CD4-positive, alpha-beta T cell treated with Interleukin-1 beta for 1 hour (primary cell): ENCODE data around the gene DYNLT1.
A peak's percentile ranks its signal among the peaks of the same experiment; 100 is the strongest.
"Not testable (repeated sequence)": the region's sequence is repeated elsewhere in the genome, so short reads cannot be mapped to it uniquely, and the experiment has no call there.

Source experiments
- DNase-seq, 2 donors: peaks; one replicate each; pipeline ENCODE4 v3.0.0-alpha.2; 2020 to 2022

The DYNLT1 gene

DNA sequence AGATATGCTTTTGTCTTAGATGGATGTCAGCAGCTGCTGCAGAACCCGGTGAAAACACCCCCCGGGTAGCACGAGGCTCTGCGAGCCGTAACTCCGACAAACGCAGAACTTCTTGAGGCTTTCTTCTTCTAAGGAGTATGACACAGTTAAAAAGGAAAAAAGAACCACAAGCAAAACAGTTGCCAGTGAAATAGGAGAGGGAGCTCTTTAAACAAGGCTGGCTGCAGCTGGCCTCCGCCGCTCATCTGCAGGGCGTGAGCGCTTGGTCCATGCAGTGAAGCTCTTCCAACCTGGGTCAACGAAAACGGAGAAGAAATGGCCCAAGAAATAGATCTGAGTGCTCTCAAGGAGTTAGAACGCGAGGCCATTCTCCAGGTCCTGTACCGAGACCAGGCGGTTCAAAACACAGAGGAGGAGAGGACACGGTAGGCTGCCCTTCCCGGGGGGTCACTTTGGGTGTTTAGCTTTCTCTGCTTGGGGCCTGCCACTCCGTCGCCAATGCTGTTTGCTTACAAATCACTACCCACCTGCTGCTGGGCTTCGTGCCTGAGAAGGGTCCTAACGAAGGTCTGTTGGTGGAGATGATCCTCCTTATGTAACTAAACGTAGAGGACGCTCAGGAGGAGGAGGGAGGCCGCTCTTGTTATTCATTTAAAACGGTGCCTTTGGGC lies 18.5 kb upstream of the DYNLT1 start:
- DNase-seq, result peak in 1 of 2 donors; percentile 41

DNA sequence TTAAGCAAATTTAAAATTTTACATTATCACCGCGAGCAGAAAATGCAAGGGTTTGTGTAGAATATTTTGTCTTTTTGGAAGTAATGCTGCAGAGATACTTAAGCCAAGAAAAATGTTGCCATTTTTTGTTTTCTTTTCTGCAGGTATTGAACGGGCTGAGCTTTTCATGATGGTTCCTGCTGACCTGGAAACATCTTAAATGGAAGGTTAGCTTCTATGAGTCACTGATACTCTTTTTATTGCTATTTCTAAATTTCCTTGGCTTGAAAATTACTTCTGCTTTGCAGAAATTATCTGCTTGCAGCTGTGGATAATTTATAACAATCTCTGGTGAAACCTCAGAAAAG lies 18.0 kb upstream of the DYNLT1 start:
- no peak for DNase-seq

DNA sequence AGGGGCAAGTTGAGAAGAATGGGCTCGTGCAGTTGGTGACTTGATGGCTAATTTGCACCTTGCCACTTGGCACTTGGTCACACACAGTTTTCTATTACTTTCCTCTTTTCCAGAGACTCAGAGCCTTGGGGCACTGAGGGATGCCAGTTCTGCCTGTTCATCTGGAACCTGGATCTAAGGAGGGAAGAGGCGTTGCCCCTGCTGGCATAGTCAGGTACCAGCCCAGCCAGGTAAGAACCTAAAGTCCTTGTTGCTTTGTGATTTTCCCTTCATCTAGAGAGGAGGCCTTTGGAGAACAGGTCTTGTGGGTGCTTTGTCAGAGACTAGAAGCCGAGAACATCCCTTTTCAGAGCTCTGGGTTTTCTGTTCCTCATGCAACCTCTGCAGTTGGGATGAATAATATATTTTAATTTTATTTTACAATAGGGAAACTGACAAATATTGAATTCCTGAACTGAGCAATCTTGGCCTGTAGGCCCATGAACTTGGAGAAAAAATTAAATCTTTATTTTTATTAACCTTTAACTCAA lies 16.7 kb upstream of the DYNLT1 start:
- no peak for DNase-seq

DNA sequence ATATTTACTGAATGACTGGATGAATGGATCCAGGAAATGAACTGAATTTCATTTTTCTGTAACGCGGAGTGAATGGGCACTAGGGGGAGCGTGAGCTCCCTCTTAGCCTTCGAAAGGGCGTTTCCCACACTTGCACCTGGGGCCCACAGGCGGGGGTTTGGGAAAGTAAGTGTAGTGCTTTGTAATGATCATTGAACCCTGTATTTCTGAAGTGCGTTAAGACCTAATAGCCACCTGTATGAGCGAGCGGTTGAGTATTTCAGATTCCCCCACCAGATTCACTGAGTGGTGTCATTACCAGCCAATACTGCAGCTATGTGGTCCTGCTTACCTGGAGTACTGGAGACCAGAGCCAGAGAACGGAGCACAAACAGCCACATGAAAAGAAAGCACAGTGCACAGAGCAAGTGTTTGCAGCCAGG lies 15.8 kb upstream of the DYNLT1 start:
- DNase-seq, result peak; percentile 56 to 61

DNA sequence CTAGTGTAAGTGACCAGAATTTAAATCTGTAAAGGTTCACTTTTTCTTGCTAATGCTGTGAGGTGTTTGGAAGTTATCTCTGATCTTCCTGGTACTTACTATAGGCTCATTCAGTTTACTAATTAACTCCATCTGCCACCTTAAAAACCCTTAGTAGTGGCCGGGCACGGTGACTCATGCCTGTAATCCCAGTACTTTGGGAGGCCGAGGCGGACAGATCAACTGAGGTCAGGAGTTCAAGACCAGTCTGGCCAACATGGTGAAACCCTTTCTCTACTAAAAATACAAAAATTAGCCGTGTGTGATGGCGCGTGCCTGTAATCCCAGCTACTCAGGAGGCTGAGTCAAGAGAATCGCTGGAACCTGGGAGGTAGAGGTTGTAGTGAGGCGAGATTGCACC lies 12.4 kb upstream of the DYNLT1 start:
- DNase-seq, result not testable (repeated sequence)

DNA sequence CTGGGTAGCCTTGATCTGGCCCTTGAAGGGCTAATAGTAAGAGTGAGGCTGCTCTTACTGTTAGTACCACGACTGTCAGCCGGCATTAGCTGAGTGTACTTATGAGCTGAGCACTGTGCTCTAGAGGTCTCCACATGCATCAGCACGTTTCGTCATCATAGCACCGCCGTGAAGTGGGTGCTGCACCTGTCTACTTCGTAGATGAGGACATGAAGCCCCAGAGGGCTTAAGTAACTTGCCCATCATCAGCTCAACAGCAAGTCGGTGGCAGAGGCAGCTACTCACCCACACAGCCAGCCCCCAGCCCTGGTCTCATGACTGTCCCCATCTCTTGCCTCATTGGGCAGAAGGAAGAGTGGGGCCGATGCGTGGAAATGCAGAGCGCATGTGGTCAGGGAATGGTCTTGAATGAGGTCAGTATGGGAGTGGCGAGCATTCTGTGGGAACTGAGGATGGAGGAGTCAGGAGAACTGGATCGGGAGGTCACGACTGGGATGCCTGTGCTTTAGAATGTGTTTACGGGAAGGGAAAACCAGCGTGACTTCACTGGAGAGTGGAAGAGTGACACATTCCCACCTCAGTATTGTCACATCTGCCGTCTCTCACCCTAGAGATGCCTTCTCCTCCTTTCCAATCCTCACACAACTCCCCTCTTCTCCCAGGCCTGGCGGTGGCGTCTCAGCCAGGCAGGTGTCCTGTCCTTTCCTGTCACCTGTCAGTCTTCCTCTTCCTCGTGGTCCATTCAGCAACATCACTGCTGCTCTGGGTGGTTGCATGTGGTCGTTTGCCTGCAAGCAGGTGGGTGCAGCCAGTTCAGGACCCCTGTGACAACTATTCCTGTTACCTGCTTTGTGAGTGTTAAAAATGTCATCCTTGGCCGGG lies 11.3 kb upstream of the DYNLT1 start:
- DNase-seq, result no peak

DNA sequence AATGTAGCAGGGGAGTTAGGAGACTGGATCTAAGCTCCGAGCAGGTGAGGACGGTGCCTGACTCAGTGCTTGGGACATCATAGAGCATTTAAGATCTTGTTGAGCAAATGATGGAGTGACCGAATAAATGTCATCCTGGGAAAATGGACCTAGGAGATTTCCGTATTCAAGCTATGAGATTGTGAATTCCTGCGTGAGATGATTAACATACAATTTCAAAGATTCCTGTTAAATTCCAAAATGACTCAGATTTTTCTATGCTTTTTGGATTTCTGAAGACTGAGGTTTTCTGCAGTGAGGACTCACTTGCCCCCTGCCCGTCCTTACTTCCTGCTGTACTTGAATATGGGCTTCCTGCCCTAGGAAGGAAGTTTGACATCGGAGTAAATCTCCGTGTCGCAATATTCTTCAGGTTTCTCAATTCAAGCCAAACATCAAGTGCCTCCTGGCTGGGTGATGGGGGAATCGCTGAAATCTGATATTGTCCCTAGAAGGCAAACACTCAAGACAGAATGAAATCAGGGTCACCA lies 10.5 kb upstream of the DYNLT1 start:
- peak; percentile 19 to 36 for DNase-seq

DNA sequence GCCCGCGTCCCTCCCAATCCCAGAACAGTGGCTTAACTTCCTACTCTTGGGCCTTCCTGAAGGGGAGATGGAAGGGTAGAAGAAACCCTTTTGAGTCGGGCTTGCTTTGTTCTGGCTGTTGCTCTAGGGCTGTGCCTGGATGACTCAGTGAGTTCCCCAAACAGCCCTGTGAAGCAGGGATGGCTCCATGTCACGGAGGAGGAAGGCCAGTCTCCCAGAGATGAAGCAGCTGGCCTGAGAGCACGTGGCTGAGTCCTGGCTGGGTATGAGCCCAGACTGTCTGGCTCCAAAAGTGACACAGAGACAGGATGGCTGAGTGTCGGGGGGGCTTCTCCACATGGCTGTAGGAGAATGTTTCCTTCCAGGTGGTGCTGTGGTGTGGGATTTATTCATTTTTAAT lies 10.0 kb upstream of the DYNLT1 start:
- peak in 1 of 2 donors; percentile 71 for DNase-seq

DNA sequence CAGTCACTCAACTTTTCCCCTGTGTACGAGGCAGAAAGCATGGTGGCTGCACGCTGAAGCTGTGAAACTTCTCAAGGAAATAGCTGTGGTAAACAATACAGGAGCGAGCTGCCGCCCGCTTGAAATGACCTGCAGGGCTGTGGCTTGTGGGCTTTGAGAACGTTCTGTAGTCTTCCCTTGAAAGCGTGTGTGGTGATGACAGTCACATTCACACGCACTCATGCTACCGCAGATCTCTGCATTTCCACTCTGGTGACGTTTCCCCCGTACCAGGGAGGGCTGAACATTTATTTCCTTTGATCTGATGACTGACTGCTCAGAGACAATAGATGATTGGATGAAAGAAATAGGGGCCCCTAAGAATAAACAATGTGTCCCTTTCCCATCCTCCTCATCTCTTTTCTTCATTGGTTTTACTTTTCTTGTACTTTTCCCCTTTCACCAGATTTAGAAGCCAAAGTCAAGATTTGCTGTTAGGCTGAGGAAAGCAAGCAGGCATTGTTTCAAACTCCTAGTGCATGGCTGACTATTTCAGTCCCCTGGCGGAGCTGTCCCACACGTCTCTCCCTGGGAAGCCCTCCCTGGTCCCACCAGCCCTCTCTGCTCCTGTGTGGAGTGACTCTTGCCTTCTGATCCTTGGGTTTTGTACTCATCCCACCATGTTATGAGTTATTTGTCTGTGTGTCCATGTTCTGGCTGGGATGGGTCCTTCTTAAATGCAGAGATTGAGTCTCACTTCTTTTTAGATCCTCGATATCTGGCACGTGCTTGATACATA lies 9.2 kb upstream of the DYNLT1 start:
- DNase-seq, result peak; percentile 92 to 94

DNA sequence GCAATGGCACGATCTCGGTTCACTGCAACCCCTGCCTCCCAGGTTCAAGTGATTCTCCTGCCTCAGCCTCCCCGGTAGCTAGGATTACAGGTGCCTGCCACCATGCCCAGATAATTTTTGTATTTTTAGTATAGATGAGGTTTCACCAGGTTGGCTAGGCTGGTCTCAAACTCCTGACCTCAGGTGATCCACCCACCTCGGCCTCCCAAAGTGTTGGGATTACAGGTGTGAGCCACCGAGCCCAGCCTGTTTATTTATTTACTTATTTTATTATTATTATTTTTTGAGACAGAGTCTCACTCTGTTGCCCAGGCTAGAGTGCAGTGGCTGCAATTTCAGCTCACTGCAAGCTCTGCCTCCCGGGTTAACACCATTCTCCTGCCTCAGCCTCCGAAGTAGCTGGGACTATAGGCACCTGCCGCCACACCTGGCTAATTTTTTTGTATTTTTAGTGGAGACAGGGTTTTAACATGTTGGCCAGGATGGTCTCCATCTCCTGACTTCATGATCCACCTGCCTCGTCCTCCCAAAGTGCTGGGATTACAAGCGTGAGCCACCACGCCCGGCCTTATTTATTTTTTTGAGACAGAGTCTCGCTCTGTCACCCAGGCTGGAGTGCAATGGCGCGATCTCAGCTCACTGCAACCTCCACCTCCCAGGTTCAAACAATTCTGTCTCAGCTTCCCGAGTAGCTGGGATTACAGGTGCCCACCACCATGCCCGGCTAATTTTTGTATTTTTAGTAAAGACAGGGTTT lies 7.6 kb upstream of the DYNLT1 start:
- not testable (repeated sequence) for DNase-seq

DNA sequence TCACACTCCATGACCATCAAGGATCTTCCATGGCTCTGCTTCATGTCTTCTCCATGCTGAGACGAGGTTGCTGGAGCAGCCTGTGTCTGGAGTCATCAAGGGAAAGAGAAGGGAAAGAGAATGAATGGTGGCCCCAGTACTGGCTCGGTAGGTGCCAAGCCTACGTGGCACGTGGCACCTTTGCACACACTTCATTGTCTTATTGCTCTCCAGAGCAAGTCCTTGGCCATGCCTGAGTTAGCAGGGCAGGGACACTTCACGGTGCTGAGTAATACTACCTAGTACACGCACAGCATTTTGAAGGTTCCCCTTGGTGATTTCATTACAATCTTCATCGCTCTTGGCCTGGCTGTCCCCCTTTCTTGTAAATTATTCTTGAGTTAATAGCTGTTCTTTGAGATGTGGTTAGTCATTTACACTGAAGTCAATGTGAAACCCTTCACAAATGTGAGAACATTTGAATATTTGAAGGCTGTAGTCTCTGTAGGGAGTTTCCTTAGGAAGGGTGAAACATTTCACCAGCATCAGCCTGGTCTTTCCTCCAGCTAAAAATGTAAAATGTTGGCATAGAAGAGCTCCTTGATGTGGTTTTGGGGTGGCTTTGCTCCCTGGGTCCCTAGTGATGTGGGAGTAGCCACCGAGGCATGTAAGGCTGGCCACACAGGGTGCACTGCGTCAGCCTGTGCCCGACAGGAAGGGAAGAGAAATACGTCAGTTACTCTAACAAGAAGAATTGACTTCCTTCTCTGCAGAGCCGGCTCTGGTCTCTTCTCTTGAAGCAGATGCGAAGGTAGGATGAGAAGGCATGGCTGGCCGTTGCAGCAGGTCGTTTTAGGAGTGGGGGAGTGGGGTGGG lies 5.0 kb upstream of the DYNLT1 start, which contains the start of gene SYTL3:
SYTL3 (plus strand) TSS at position 766 of the 855 bp plus-strand sequence. CDS start 13,215 bp downstream, outside the sequence.
- peak; percentile 89 to 90 for DNase-seq

DNA sequence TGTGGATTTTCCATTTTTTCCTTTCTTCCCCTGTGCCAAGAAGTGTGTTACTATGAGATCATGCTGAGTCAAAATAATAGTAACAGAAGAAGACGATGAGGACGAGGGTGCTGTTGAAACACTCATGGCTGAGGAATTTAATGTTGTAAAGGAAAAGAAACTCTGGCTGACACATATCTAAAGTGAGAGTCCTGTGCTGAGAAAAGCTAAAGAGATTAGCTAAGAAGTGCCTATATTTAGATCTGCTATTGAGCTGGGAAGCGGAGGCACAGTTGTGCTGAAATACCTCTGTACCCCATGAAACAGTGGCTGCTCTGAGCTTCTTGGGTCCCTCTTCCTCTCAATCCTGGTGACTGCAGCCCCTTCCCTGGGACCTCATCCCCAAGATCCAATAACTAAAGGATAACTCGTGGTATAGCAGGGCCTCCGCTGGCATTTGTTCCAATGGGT lies 4.2 kb upstream of the DYNLT1 start:
- DNase-seq, result no peak

DNA sequence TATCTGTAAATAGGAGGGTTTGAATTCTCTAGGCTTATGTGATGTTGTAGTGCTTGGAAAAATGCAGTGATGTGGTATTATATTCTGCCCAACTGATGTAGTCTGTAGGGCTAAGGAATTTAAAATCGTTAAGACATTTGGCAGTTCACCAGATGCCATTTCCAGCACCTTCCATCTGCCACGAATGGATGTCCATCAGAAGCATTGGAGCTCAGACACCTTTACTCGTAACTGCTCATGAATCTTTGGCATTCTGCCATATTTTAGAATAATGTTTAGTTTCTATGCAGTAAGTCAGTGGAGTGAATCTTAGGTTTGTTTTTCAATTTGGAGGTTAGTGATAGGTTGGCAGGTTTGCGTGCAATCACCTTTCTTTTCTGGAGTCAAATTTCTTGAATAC lies 3.0 kb upstream of the DYNLT1 start:
- no peak for DNase-seq

DNA sequence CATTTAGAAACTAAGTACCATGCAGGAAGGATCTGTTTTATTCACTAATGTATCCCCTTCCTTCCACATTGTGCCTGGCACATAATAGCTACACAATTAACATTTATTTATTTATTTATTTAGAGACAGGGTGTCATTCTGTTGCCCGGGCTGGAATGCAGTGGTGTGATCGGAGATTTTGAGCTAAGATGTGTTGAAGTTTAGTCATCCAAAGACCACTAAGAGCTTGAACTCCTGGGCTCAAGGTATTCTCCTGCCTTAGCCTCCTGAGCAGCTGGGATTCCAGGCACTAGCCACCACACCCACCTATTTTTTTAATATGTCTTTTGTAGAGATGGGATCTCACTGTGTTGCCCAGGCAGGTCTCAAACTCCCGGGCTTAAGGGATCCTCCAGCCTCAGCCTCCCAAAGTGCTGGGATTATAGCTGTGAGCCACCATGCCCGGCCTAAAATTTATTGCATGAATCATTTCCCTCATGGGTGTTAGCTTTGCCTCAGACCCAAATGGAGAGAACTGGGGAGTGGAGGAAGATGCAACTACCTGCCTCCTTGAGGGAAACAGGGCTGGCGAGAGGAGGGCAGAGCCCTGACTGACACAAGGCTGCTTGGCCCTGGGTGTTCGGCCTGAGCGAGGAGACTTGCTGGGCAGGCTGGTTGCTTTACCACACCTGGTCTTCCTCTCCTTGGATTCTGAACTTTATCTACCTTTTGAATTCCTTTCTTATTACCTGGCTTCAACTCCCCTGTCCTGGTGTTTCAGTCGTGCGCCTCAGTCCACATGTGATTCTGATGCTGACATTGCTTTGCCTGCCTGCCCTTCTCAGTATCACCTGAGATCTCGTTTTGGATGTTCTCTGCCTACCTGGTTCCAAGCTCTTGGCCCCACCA lies 1.7 kb upstream of the DYNLT1 start:
- DNase-seq, result no peak

DNA sequence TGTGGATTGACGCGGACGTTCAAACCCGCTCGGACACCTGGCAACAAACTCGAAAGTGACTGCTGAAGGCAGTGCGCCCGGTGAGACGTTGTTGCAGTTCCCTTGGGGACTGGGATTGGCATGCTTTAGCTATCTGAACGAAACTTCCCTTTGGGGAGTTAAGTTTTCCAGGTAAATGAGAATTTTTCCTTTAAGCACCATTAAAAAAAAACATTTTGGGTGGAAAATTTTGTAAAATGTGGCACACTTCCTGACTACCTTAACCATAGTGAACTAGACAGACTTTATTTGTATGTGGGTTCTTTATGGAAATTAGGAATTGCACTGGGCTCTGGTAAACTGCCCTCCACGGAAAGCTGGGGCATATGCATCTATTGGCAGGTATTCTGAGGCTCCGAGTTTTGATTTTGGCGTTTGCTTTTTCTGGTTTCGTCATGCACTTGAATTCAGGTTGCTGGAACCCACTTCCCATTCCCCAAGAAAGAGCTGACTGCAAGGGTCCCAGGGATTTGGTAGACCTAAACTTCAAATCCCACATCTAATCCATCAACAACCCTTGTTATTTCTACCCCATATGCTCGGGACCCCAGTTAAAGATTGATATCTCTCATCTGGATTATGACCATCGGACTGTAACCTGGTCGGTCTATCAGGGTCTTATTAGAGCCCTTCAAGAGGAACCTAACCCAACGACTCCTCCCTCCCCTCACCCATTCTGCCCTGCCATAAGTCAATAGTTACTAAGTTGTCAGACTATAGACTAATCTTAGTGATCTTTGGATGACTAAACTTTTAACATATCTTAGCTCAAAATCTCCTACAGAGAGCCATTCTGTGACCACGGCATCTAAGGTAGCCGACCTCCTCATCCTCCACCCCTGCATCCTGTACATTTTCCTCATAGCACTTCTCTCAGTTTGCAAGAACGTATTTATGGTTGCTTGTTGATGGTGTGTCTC lies 800 bp upstream of the DYNLT1 start:
- DNase-seq, result no peak

DNA sequence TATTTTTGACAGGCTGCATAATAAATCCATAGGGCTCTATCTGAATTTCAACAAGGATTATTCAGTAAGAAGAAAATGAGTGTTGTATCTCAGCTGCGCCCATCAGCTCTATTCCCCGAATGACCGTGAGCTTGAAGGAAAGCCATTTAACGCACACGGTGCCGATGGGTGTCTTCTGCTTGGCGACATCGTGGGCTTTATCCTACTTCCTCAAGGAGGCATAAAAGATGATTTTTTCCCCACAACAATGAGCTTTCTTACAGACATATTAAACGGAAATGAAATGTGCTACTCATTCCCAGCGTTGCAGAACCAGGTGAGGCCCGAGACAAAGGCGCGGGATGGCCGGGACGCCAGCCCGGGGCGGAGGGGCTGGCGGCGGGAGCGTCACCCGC lies 710 bp downstream of the DYNLT1 start:
- DNase-seq, result no peak

DNA sequence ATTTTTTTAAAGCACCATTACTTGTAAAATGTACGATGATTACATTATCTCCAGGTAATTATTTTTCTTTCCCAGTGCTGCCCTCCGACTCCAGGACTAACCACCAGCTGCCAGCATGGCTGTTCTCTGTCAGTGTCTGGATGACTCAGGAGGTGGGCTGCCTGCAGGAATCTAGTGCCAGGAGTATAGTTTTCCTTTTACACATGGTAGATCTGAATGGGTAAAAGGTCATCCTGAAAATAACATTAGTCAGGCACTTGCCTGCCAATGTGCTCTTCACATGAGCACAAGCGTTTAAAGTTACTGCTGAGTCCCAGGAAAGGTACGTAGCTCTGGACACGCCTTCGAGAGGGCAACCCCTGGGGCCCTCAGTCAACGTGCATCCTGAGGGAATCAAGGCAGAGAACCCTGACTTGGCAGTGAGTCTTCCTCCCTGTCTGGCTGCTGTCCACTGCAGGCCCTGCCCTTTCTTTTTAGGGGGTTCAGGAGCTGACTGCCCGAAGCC lies 2.4 kb downstream of the DYNLT1 start:
- DNase-seq, result no peak

DNA sequence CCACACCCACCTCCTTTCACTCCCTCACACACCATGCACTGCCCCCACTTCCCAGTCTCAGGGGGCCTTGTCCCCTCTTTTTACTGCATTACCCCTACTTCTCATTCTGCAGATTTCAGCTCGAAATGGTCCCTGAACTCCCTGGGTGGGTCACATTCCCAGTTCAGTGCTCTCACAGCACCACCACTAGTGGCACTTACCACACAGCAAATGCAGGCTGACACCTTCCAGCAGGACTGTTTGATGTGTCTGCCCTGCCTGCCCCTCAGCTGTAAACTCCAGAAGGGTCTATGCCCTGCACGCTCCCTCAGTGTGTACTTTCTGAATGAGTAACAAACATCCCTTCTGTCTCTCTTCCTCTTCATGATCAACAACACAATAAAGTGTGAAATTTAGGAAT lies 4.0 kb downstream of the DYNLT1 start:
- DNase-seq, result no peak

DNA sequence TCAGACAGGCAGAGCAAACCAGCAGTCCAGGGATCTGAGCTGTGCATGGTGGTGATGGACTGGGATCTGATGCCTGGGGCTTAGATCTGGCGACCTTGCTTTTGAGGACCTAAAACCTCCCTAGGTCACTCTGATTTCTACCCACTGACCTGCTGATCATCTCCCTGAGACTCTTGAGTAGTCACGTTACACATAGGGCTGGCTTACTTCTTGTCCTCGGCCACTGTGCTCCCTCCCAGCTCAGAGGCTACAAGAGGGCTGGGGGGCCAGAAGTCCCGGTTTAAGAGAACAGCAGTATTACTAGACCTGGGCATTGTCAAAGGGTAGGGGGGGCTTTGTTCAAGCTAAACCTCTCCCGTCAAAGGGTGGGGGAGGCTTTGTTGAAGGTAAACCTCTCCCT lies 5.5 kb downstream of the DYNLT1 start:
- DNase-seq, result no peak
